K562 (cell line): Measurements from ENCODE around the gene MEDAG.

Experiments
- HDAC2 ChIP-seq: fragments of 450-650 bp; IDR thresholded peaks from 2 replicates; pipeline ENCODE4 v1.6.1; 2016; ENCODE audit warnings: mild to moderate bottlenecking
- SREBF2 ChIP-seq: sonication (generic); formaldehyde crosslinking; IDR thresholded peaks from 2 replicates; pipeline ENCODE4 v1.4.0; 2020; ENCODE audit warnings: mild to moderate bottlenecking, missing genetic modification reagents

DNA sequence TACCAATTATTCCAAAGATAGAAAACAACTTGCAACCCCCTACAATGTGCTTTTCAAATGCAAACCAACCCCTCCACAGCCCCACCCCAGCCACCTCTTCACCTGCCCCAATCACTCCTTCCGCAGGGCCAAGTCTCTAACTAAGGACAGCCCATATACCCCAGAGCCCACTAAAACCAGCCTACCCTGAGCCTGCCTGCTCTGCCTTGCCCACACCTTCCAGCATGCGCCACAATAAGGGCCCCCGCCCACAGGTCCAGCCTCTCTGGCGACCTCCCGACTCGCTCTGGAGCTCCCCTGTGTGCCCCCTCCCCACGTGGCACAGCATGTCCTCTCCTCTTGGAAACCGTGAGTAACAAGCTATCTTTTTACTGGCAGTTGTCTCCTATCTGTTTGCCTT lies 42.8 kb upstream of the MEDAG start:
- TF ChIP-seq SREBF2 (CRISPR knock-in tag), result no peak
- no peak for TF ChIP-seq HDAC2
